ENCODE measurements around the gene DCP1B.

Gene DCP1B

GRCh38 chr12:1934068-1934467 is 70.2 kb downstream of the DCP1B start:
- no peak for DNase-seq

- DNase-seq: no peak
Observed at GRCh38 chr12:1933342-1934051, 70.8 kb downstream of the DCP1B start.

- no peak for DNase-seq
Observed at GRCh38 chr12:1932264-1932777, 71.9 kb downstream of the DCP1B start.

- no peak for DNase-seq
Observed at GRCh38 chr12:1931642-1932041, 72.6 kb downstream of the DCP1B start.

- no peak for DNase-seq
Observed at GRCh38 chr12:1930803-1931597, 73.3 kb downstream of the DCP1B start.

GRCh38 chr12:1929985-1930802 is 74.1 kb downstream of the DCP1B start:
- DNase-seq: no peak

- DNase-seq: no peak
Observed at GRCh38 chr12:1929241-1929984, 74.8 kb downstream of the DCP1B start.

GRCh38 chr12:1928439-1929121 is 75.7 kb downstream of the DCP1B start:
- DNase-seq: no peak

- DNase-seq: no peak
Observed at GRCh38 chr12:1927751-1928351, 76.4 kb downstream of the DCP1B start.

GRCh38 chr12:1927051-1927680 is 77.1 kb downstream of the DCP1B start:
- no peak for DNase-seq

GRCh38 chr12:1926251-1926657 is 78.0 kb downstream of the DCP1B start:
- no peak for DNase-seq

GRCh38 chr12:1925684-1926006 is 78.6 kb downstream of the DCP1B start:
- DNase-seq: no peak

GRCh38 chr12:1924996-1925683 is 79.1 kb downstream of the DCP1B start:
- DNase-seq: peak in 1 of 6 experiments; percentile 25

GRCh38 chr12:1922985-1923384 is 81.3 kb downstream of the DCP1B start:
- DNase-seq: no peak

- no peak for DNase-seq
Observed at GRCh38 chr12:1922075-1922709, 82.1 kb downstream of the DCP1B start.

GRCh38 chr12:1920971-1921370 is 83.3 kb downstream of the DCP1B start:
- no peak for DNase-seq

- no peak for DNase-seq
Observed at GRCh38 chr12:1920436-1920835, 83.8 kb downstream of the DCP1B start.

GRCh38 chr12:1919763-1920162 is 84.5 kb downstream of the DCP1B start:
- DNase-seq: no peak

GRCh38 chr12:1919284-1919683 is 85.0 kb downstream of the DCP1B start:
- DNase-seq: no peak

GRCh38 chr12:1918884-1919236 is 85.4 kb downstream of the DCP1B start:
- DNase-seq: no peak

Data from stimulated activated naive CD4-positive, alpha-beta T cell (primary cell).